Prostate gland (tissue), 2 donors: ENCODE results near the gene COL4A5. TPM values are rescaled to one million over a fixed set of nuclear protein-coding genes. Genes with fewer than 3 reads are reported as not detected.

Experiments
- DNase-seq: peaks from one replicate; pipeline ENCODE4 v3.0.0-alpha.2; 2019; ENCODE audit warnings: low spot score
- H3K27ac ChIP-seq, 2 donors: fragments of 200-600 bp; sonication (generic); 2 replicates each; pipeline ENCODE4 v1.5.1; 2017 to 2019
- H3K27me3 ChIP-seq: fragments of 200-600 bp; sonication (generic); replicated peaks from 2 replicates; pipeline ENCODE4 v1.5.1; 2019; ENCODE audit not compliant: insufficient read depth
- H3K36me3 ChIP-seq, 2 donors: fragments of 200-600 bp; sonication (generic); 1 replicate in 1 of 2; 2 replicates in 1 of 2; pipeline versions ENCODE4 v1.5.1 to v1.8.1; 2017 to 2019
- H3K4me1 ChIP-seq: fragments of 200-600 bp; sonication (generic); replicated peaks from 2 replicates; pipeline ENCODE4 v1.5.1; 2019
- H3K4me3 ChIP-seq, 2 donors: fragments of 200-600 bp; sonication (generic); 2 replicates each; pipeline ENCODE4 v1.5.1; 2017 to 2019
- H3K9me3 ChIP-seq: fragments of 200-600 bp; sonication (generic); 2 replicates; pipeline ENCODE4 v1.5.1; 2017
- POLR2A ChIP-seq: fragments of 450-650 bp; IDR thresholded peaks from one replicate; pipeline ENCODE4 v1.6.1; 2016; ENCODE audit warnings: antibody characterized with exemption, mild to moderate bottlenecking
- POLR2AphosphoS5 ChIP-seq: sonication (generic); formaldehyde crosslinking; IDR thresholded peaks from one replicate; pipeline ENCODE4 v1.6.1; 2017; ENCODE audit warnings: antibody characterized with exemption
- WGBS: methylation state at CpG from one replicate; pipeline ENCODE4 v1.1.5; 2018; 5-methylcytosine and 5-hydroxymethylcytosine counted together
- intact Hi-C: fragments of 100-400 bp; cut with DNase I; formaldehyde crosslinking; loops from one replicate; pipeline ENCODE4 v1.14.2; 2022
- total RNA-seq, 2 donors: library from RNA; depleted of rRNA; stranded (reverse); fragments of >200 nt; gene quantifications; one replicate each; pipeline ENCODE4 v1.1.0, GENCODE V29; 2016
- TF ChIP-seq, protein P1 (sequence below), 4 experiments: fragments of 200-600 bp in 2 of 4; fragments of 450-650 bp in 2 of 4; sonication (generic) in 2 of 4; IDR thresholded peaks; 1 replicate in 3 of 4; 2 replicates in 1 of 4; pipeline ENCODE4 v1.5.1; 2016 to 2019; ENCODE audit warnings: antibody characterized with exemption in 4 of 4, mild to moderate bottlenecking in 2 of 4, moderate library complexity in 2 of 4

The COL4A5 gene
- total RNA-seq, 2 donors from 2014 or later = 35.1 to 49.1 TPM

DNA sequence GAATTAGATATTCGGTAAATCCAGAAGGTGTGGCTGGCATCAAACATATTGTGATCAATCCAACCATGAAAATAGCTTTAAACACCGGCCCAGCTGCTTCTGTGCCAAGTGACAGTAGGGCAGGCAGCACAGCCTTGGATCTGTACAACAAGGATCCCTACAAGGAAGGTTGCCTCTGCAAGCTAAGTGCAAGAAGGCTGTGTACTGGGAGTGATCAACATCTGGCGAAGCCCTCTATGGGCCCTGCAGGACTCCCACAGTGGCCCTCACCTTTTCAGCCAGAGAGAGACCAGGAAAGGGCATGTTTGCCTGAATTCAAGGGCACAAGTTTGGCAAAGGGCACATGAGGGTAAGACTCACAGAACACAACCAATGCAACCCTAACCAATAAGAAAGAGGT is 287.1 kb downstream of the COL4A5 start:
- Histone ChIP-seq H3K36me3 (no peaks in the 10 kb centered on the region), H3K27me3 (no peaks in the 10 kb centered on the region), H3K4me1 (no peaks in the 10 kb centered on the region), H3K4me3 (no peak overlapping the region), H3K9me3 (no peaks in the 10 kb centered on the region), H3K27ac (no peak overlapping the region)
- DNase-seq = no peak
- 86% methylated on average over 3 of the region's 3 CpGs for WGBS
- intact Hi-C loops = no loop called here
- no peak for TF ChIP-seq POLR2A
- no peak for TF ChIP-seq POLR2AphosphoS5
- TF ChIP-seq, protein P1, sequence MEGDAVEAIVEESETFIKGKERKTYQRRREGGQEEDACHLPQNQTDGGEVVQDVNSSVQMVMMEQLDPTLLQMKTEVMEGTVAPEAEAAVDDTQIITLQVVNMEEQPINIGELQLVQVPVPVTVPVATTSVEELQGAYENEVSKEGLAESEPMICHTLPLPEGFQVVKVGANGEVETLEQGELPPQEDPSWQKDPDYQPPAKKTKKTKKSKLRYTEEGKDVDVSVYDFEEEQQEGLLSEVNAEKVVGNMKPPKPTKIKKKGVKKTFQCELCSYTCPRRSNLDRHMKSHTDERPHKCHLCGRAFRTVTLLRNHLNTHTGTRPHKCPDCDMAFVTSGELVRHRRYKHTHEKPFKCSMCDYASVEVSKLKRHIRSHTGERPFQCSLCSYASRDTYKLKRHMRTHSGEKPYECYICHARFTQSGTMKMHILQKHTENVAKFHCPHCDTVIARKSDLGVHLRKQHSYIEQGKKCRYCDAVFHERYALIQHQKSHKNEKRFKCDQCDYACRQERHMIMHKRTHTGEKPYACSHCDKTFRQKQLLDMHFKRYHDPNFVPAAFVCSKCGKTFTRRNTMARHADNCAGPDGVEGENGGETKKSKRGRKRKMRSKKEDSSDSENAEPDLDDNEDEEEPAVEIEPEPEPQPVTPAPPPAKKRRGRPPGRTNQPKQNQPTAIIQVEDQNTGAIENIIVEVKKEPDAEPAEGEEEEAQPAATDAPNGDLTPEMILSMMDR (IDR thresholded peaks at IDR 0.05) = no peak

GRCh38 chrX:108731153-108731552 is 291.5 kb downstream of the COL4A5 start:
- WGBS = 36% methylated on average over 2 of the region's 2 CpGs
- no peak overlapping the region for H3K27ac ChIP-seq

DNA sequence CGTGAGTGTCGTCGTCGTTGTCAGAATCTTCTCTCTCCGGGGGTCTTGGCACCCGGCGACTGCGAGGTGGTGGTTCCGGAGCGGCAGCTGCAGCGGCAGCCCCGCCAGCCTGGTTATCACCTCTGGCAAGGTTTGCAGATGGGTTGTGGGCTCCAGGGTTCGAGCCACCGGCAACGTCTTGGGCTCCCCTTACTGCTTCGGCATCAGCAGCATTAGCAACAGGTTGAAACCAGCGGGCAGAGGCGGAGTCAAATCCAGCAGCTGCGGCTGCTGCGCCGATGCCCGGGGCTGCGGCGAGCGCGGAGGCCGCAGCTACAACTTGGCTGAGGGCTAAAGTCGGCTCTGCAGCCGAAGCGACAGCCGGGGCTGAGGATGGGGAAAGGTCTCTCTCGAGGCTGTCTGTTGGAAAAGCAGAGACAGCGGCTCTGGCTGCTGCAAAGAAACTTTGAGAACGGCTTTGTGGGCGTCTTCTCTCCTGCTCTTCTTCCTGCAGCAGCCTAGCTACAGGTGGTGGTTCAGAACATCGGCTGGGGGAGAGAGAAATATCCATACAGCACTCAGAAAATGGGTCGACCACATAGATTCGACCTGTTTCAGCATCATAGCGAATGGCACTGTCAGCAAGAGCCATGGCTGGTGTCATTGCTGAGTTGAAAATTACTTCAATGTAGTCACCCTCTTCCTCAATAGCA is 293.1 kb downstream of the COL4A5 start:
- TF ChIP-seq, protein P1 (IDR thresholded peaks at IDR 0.05) = no peak
- TF ChIP-seq POLR2A (no peak), POLR2AphosphoS5 (no peak)
- no peak overlapping the region for H3K4me3 ChIP-seq
- no peak for DNase-seq
- H3K9me3 ChIP-seq = no peaks in the 10 kb centered on the region
- no peak overlapping the region for H3K27ac ChIP-seq
- intact Hi-C loops = no loop called here
- WGBS = 16% methylated on average over 18 of the region's 39 CpGs
- H3K27me3 ChIP-seq = no peaks in the 10 kb centered on the region
- no peaks in the 10 kb centered on the region for H3K4me1 ChIP-seq
- no peaks in the 10 kb centered on the region for H3K36me3 ChIP-seq

More at GRCh38 chrX:108731153-108731552, 291.5 kb downstream of the COL4A5 start:
- no peak overlapping the region for H3K4me3 ChIP-seq
- H3K27me3 ChIP-seq = no peaks in the 10 kb centered on the region
- no peak for DNase-seq
- TF ChIP-seq, protein P1 (IDR thresholded peaks at IDR 0.05) = no peak
- TF ChIP-seq POLR2AphosphoS5 = no peak
- TF ChIP-seq POLR2A = no peak
- H3K9me3 ChIP-seq = no peaks in the 10 kb centered on the region
- H3K4me1 ChIP-seq = no peaks in the 10 kb centered on the region
- intact Hi-C loops = no loop called here
- no peaks in the 10 kb centered on the region for H3K36me3 ChIP-seq

DNA sequence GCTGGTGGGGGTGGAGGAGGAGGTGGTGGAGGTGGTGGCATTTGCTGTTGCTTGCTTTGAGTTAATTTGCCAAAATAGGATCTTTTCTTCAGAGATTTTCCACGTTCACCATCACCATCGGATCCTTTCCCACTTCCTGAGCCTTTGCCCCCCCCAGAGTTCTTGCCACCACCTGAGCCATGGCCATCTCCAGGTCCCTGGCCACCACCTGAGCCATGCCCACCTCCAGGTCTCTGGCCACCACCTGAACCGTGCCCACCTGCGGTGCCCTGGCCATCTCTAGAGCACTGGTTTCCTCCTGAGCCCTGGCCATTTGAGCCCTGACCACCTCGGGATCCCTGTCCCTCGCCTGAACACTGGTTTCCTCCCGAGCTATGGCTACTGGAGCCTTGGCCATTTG is 294.8 kb downstream of the COL4A5 start:
- no peak for DNase-seq
- WGBS = 76% methylated on average over 7 of the region's 7 CpGs
- Histone ChIP-seq H3K36me3 (no peaks in the 10 kb centered on the region), H3K27me3 (no peaks in the 10 kb centered on the region), H3K27ac (no peak overlapping the region), H3K9me3 (no peaks in the 10 kb centered on the region), H3K4me3 (no peak overlapping the region), H3K4me1 (no peaks in the 10 kb centered on the region)
- TF ChIP-seq, protein P1 (IDR thresholded peaks at IDR 0.05) = no peak
- TF ChIP-seq POLR2A (no peak), POLR2AphosphoS5 (no peak)
- intact Hi-C loops = no loop called here

GRCh38 chrX:108735091-108735678 is 295.5 kb downstream of the COL4A5 start:
- peak; percentile 7 for DNase-seq
- Histone ChIP-seq H3K27ac (no peak overlapping the region), H3K9me3 (no peaks in the 10 kb centered on the region), H3K27me3 (no peaks in the 10 kb centered on the region), H3K36me3 (no peaks in the 10 kb centered on the region), H3K4me3 (peak overlapping the region; percentile 29 to 38), H3K4me1 (no peaks in the 10 kb centered on the region)
- intact Hi-C loops = no loop called here
- 0% methylated on average over 5 of the region's 36 CpGs for WGBS
- TF ChIP-seq POLR2AphosphoS5 = no peak
- TF ChIP-seq, protein P1 (IDR thresholded peaks at IDR 0.05) = peak in 1 of 4 experiments; percentile 12
